CD4-positive, alpha-beta T cell treated with Interleukin-6 at 100 ng/mL for 8 hours (primary cell): ENCODE measurements around the gene CAMK4.

Experiments
- DNase-seq: peaks from one replicate; pipeline ENCODE4 v3.0.0-alpha.2; 2020; ENCODE audit warnings: mixed read lengths, low spot score

Gene CAMK4

GRCh38 chr5:111494355-111494999, 270.3 kb downstream of the CAMK4 start:
- no peak for DNase-seq

DNA sequence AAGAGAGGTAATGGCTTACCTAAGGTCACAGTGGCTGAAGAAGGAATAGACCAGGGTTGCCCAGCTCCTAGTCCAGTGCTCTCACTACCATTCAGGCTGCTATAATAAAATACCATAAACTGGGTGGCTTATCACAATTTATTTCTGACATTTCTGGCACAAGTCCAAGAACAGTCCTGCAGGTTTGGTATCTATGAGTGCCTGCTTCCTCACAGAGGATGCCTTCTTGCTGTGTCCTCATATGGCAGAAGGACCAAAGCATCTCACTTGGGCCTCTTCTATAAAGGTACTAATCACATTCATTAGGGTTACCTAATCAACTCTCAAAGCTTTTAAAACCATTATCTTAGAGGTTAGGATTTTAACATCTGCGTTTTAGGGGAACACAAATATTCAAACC, 271.0 kb downstream of the CAMK4 start:
- no peak for DNase-seq

- DNase-seq, result no peak
These were observed 274.2 kb downstream of the CAMK4 start for GRCh38 chr5:111498346-111498745.

GRCh38 chr5:111502956-111503355, 278.8 kb downstream of the CAMK4 start:
- no peak for DNase-seq

DNA sequence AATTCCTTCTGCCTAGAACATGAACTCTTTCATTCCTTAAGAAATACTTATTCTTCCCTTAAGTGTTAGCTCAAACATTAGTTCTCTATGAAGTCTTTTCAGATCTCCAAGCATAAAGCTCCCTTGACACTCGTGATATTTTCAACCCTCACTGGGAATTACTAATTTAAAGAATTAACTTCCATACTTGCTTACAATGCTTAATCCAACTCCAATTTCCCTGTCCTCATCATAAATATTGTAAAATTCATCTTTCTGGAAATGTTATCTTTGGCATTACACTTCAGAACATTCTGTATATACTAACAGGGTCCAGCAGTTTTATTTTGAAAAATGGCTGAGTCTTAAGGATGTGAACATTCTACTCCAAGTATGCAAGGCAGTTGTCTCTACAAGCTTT, 280.9 kb downstream of the CAMK4 start:
- DNase-seq, result no peak

DNA sequence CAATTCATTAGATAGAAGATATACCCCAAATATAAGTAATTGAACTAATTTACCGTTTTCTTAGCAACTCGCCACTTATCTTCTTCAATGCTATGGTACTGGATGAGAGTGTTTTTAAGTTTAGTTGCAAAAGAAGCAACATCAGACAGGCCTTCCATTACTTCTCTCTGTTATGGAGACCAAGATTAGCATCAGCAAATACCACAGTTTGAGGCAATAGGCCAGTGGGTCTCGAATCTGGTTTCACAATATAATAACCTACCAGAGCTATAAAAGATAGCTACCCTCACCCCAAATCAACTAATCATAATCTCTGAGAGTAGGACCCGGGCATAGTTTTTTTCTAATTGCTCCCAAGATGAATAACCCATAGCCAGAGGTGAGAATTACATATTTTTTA, 283.1 kb downstream of the CAMK4 start:
- DNase-seq, result no peak

GRCh38 chr5:111509119-111509518, 284.9 kb downstream of the CAMK4 start:
- no peak for DNase-seq

GRCh38 chr5:111511174-111511830, 287.1 kb downstream of the CAMK4 start:
- DNase-seq, result no peak

DNA sequence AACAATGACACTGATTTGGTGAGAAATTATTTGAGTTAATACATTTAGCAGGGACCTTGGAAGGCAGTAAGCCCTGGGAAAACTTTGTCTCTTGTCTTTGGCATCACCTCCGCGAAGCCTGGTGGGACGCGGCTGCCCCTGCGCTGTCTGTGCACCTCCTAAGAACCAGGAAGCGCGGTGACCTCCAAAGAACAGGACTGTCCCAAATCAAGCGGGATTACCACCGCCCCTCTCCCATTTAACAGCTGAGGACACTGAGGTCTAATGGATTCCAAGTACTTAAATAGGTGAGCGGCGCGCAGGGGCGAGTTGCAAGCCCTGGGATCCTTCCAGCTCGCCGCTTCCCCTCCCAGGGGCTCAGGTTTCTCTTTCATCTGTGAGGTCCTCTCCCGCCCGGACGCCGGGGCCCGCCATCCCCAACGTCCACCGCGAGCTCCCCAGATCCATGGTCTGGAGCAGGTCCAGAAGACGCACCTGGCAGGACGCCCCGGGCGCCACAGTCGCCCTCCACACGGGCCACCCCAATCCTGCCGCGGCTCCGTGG, 287.7 kb downstream of the CAMK4 start:
- no peak for DNase-seq

- peak; percentile 94 for DNase-seq
These were observed 288.4 kb downstream of the CAMK4 start, which contains the start of gene STARD4 for GRCh38 chr5:111512375-111513130. Gene STARD4, minus strand, starts transcription at chr5:111512535. Its CDS starts 5,102 bp downstream, at chr5:111507433.

DNA sequence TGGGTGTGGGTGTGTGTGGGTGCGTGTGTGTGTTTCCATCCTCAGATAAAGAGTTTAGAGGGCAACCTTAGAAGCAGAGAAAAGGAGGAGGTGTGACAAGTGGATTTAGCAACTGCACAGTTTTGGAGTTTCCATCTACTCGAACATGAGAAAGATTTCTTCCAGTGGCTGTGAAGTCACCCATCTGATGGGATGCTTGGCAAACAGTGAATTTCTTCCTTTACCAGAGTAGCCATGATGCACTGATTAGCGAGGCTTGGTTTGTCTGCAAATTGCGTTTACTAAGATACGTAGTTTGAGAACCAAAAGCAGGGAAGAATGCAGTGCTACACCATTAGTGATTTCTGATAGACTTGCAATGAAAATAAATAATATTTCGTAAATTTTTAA, 288.9 kb downstream of the CAMK4 start:
- no peak for DNase-seq

- no peak for DNase-seq
These were observed 289.9 kb downstream of the CAMK4 start for GRCh38 chr5:111514087-111514486.

- no peak for DNase-seq
These were observed 293.8 kb downstream of the CAMK4 start for GRCh38 chr5:111517853-111518501.

- no peak for DNase-seq
These were observed 294.6 kb downstream of the CAMK4 start for GRCh38 chr5:111518777-111519176.

GRCh38 chr5:111520908-111521307, 296.7 kb downstream of the CAMK4 start:
- no peak for DNase-seq

GRCh38 chr5:111528056-111528455, 303.9 kb downstream of the CAMK4 start:
- DNase-seq, result no peak

GRCh38 chr5:111530298-111530740, 306.1 kb downstream of the CAMK4 start:
- peak; percentile 82 for DNase-seq

DNA sequence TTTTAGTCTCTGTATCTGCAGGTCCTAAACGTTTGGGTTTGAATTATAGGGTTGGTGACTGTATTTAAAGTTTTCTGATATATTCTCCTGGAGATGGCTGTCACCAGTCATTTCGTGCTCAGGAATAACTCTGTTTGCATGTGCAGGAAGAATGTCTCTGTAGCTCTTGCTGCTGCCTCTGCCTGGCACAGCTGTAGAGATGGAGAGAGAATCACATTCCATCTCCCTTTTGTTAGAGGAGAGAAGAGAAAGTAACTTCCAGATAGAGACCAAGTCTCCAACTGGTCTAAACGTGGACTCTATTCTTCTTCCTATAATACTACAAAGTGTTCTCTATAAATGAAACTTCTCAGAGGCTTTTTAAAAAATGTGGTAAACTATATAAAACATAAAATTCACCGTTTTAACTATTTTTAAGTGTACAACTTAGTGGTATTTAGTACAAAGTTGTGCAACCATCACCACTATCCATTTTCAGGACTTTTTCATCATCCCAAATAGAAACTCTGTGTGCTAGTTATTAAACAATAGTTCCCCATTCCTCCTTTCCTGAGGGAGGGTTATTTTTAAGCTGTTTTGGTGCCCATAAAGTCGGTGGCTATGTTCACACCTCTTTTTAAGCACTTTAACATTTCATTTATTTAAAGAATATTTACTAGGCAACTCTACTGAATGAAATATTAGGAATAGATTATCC, 308.9 kb downstream of the CAMK4 start:
- no peak for DNase-seq

DNA sequence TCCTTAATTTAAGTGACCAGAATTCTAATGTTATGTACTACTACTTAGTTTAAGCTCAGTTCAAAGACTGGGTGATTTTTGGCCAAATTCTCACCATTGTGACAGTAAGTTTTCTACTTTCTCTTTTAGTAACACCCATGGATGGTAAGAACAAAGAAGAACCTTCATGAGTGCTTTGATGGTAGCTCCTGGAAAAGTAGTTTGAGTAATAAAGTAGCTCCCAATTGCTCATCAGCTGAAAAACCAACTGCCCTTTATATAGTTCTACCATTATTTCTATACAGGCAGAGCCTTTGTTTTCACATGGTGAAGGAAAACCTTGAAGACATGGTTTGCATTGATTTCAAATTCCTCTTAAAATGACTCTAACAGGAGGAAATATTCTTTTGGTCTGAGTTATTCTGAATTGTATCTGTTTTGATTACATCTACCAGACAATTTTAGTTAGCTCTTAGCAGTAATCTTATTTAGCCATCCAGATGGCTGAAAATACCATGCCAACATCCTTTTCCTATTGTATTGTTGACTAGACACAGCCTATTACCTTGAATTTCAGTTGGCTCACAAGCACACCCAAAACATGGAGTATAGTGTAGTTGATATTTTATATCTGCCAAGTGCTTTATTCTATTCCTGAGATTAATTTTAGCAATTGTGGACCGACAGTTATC, 311.8 kb downstream of the CAMK4 start:
- DNase-seq, result no peak

GRCh38 chr5:111537141-111538024, 313.2 kb downstream of the CAMK4 start:
- DNase-seq, result no peak
